ENCODE measurements around the gene ZKSCAN1. TPM values are rescaled to one million over a fixed set of nuclear protein-coding genes. Genes with fewer than 3 reads are reported as not detected.
A peak's percentile ranks its signal among the peaks of the same experiment; 100 is the strongest.
"Not testable (repeated sequence)": the region's sequence is repeated elsewhere in the genome, so short reads cannot be mapped to it uniquely, and the experiment has no call there.

The ZKSCAN1 gene
- total RNA-seq, result 10 to 100 TPM; 75.8 to 86.5 TPM

DNA sequence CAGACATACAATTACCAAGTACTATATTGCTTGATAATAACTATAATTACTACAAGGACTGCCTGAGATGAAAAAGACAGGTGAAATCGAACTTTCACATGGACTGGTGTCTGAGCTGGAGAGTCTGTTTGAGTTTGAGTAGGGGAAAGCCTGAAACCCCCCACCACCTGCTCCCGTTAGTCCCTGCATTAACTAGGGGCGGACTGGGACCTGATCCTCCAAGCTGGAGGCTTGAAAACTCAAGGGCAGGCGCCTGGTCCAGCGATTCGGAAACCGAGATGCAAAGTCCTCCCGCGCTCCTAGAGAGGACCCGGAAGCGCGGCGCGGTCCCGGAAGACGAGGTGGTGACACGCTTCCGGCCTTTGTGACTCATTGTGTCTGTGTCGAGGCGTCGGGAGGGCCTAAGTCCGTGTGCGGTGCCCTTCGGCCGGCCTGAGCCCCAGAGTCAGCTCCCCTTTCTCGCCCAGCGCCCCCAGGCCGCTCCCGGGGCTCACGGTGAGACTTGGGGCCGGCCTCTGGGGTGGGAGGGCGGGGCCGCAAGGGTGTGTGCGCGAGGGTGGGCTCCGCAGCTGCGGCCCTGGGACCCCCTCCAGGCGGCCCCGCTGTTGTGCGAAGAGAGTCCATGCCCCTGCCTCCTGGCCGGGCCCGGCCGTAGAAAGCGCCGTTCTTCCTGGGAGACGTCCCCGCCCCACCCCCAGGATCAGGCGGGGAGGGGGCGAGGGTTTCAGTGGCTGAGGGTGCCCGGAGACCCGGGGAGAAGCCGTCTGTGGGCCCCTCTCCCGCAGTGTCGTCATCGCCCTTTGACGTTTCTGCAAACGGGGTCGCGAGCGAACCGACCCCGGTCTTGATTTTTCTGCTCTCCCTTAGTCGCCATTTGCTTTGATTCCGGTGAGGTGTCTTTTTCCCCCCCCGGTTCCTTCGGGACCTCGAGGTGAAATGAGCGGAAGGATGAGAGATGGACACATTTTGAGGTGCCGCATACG, at the start of gene ZKSCAN1:
ZKSCAN1 (plus strand) TSS at position 365 of the 983 bp plus-strand sequence. CDS start 7,911 bp downstream, outside the sequence.
- no peaks in the 10 kb centered on the region for H3K9me3 ChIP-seq
- no peaks in the 10 kb centered on the region for H3K27me3 ChIP-seq (replicated peaks; ENCODE audit: insufficient read depth)
- no peaks in the 10 kb centered on the region for H3K36me3 ChIP-seq
- H3K4me3 ChIP-seq, result peak within 1 kb of the TSS; percentile 82 to 100
- intact Hi-C loops (cut with DNase I), result loop anchor here (2.0 kb wide), 1 partner anchor 65 kb away; the partner anchor contains the start of gene ZNF3
- 1% methylated on average over 56 of the region's 70 CpGs for WGBS
- H3K27ac ChIP-seq, result peak within 1 kb of the TSS; percentile 99 to 100
- TF ChIP-seq POLR2AphosphoS5 (IDR thresholded peaks at IDR 0.05), result peak; percentile 98
- TF ChIP-seq POLR2A (IDR thresholded peaks at IDR 0.05), result peak; percentile 80
- TF ChIP-seq, protein P1, sequence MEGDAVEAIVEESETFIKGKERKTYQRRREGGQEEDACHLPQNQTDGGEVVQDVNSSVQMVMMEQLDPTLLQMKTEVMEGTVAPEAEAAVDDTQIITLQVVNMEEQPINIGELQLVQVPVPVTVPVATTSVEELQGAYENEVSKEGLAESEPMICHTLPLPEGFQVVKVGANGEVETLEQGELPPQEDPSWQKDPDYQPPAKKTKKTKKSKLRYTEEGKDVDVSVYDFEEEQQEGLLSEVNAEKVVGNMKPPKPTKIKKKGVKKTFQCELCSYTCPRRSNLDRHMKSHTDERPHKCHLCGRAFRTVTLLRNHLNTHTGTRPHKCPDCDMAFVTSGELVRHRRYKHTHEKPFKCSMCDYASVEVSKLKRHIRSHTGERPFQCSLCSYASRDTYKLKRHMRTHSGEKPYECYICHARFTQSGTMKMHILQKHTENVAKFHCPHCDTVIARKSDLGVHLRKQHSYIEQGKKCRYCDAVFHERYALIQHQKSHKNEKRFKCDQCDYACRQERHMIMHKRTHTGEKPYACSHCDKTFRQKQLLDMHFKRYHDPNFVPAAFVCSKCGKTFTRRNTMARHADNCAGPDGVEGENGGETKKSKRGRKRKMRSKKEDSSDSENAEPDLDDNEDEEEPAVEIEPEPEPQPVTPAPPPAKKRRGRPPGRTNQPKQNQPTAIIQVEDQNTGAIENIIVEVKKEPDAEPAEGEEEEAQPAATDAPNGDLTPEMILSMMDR (IDR thresholded peaks at IDR 0.05), result peak in 1 of 4 experiments; percentile 2
- peaks cover 13% of the 10 kb centered on the region for H3K4me1 ChIP-seq (replicated peaks)
- DNase-seq (ENCODE audit: low spot score), result peak; percentile 86

DNA sequence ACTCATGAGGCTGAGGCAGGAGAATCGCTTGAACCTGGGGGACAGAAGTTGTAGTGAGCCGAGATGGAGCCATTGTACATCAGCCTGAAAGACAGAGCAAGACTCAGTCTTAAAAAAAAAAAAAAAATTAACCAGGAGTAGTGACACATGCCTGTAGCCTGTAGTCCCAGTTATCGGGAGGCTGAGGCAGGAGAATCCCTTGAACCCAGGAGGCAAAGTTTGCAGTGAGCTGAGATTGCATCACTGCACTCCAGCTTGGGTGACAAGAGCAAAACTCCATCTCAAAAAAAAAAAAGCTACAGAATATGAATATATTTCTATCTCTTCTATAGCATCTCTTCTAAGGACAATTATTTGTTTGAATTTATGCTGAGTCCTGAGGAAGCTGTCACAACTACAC, 46.1 kb upstream of the ZKSCAN1 start:
- no peak for DNase-seq (ENCODE audit: low spot score)
- Histone ChIP-seq H3K4me1 (replicated peaks) (no peaks in the 10 kb centered on the region), H3K27ac (peak overlapping the region in 1 of 2 donors; percentile 8), H3K36me3 (no peaks in the 10 kb centered on the region), H3K9me3 (no peaks in the 10 kb centered on the region), H3K4me3 (no peak overlapping the region), H3K27me3 (replicated peaks; ENCODE audit: insufficient read depth) (no peaks in the 10 kb centered on the region)
- no peak for TF ChIP-seq POLR2AphosphoS5 (IDR thresholded peaks at IDR 0.05)
- TF ChIP-seq POLR2A (IDR thresholded peaks at IDR 0.05), result no peak
- TF ChIP-seq, protein P1 (IDR thresholded peaks at IDR 0.05), result no peak
- WGBS, result 71% methylated on average over 3 of the region's 3 CpGs
- intact Hi-C loops (cut with DNase I), result no loop called here

DNA sequence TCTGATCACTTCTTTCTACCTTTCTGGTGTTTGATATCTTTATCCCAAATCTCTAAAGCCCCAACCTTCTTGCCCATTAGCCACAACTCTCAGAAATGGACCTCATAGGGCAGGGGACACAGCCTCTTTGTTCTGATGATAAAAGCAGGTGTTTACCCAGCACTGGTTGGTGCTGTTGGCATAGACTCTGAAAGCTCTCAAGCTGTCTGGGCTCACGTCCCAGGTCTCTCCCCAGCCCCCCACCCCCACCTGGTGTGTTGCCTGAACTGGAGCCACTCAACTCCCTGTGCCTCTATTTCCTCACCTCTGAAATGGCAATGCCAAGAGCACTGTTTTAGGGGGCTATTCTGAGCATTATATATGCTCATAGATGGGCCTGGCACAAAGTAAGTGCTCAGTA, 45.6 kb upstream of the ZKSCAN1 start:
- intact Hi-C loops (cut with DNase I); H3K9me3 ChIP-seq; H3K27me3 ChIP-seq (replicated peaks; ENCODE audit: insufficient read depth); H3K36me3 ChIP-seq; H3K4me1 ChIP-seq (replicated peaks); H3K4me3 ChIP-seq: not testable (repeated sequence)
- 0% methylated on average over 1 of the region's 1 CpG for WGBS
- peak; percentile 45 for DNase-seq (ENCODE audit: low spot score)
- TF ChIP-seq POLR2AphosphoS5 (IDR thresholded peaks at IDR 0.05), result peak; percentile 29
- peak overlapping the region; percentile 44 to 49 for H3K27ac ChIP-seq

DNA sequence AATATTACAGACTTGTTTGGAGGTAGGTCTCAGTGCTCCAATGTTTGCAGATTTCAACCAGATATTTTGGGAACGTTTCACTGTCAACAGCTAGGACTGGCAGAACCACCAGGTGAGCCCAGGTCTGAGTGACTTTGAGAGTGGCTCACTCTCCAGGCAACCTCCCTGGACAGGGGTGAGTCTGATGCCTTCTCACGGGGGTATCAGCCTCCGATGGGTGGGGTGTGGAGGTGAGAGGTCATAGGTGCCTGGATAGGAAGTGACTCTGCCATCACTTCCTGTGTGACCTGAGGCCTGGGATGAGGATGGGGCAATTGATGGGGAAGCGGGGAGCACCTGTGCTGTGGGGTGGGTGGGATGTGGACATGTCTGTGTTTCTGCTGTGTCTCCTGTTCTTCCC, 44.2 kb upstream of the ZKSCAN1 start:
- TF ChIP-seq, protein P1 (IDR thresholded peaks at IDR 0.05), result no peak
- TF ChIP-seq POLR2A (IDR thresholded peaks at IDR 0.05) (no peak), POLR2AphosphoS5 (IDR thresholded peaks at IDR 0.05) (peak; percentile 20)
- no peak overlapping the region for H3K4me3 ChIP-seq
- H3K27ac ChIP-seq, result peak overlapping the region; percentile 49 to 87
- intact Hi-C loops (cut with DNase I), result no loop called here
- H3K4me1 ChIP-seq (replicated peaks), result no peaks in the 10 kb centered on the region
- no peak for DNase-seq (ENCODE audit: low spot score)
- H3K27me3 ChIP-seq (replicated peaks; ENCODE audit: insufficient read depth), result no peaks in the 10 kb centered on the region
- no peaks in the 10 kb centered on the region for H3K9me3 ChIP-seq
- 61% methylated on average over 4 of the region's 4 CpGs for WGBS
- H3K36me3 ChIP-seq, result no peaks in the 10 kb centered on the region

DNA sequence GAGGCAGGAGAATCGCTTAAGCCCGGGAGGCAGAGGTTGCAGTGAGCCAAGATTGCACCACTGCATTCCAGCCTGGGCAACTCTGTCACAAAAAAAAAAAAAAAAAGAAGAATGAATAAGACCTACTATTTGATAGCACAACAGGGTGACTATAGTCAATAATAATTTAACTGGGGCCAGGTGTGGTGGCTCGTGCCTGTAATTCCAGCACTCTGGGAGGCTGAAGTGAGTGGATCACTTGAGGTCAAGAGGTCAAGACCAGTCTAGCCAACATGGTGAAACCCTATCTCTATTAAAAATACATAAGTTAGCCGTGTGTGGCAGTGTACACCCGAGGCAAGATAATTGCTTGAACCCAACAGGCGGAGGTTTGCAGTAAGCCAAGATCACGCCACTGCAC, 41.6 kb upstream of the ZKSCAN1 start:
- DNase-seq (ENCODE audit: low spot score); H3K4me1 ChIP-seq (replicated peaks); intact Hi-C loops (cut with DNase I); H3K27me3 ChIP-seq (replicated peaks; ENCODE audit: insufficient read depth); H3K9me3 ChIP-seq; H3K36me3 ChIP-seq: not testable (repeated sequence)
- WGBS, result 54% methylated on average over 7 of the region's 7 CpGs
- Histone ChIP-seq H3K27ac (peak overlapping the region; percentile 85 to 87), H3K4me3 (peak overlapping the region; percentile 42 to 50)

Measured in prostate gland (tissue), 2 donors.